ENCODE results near the gene RNF187. TPM values are rescaled to one million over a fixed set of nuclear protein-coding genes. Genes with fewer than 3 reads are reported as not detected.

The RNF187 gene
- total RNA-seq, 6 experiments from 2014 or later, result 110 to 143 (median 130) TPM

- peaks cover 10% of the 10 kb centered on the region for H3K4me1 Mint-ChIP-seq (ENCODE audit: low read depth)
- peak overlapping the region; percentile 80 for H3K4me3 Mint-ChIP-seq
- no peak overlapping the region for H3K27ac Mint-ChIP-seq
- no peaks in the 10 kb centered on the region for H3K9me3 Mint-ChIP-seq
- H3K36me3 Mint-ChIP-seq (ENCODE audit: low read depth), result no peaks in the 10 kb centered on the region
- TF ChIP-seq, protein P1, sequence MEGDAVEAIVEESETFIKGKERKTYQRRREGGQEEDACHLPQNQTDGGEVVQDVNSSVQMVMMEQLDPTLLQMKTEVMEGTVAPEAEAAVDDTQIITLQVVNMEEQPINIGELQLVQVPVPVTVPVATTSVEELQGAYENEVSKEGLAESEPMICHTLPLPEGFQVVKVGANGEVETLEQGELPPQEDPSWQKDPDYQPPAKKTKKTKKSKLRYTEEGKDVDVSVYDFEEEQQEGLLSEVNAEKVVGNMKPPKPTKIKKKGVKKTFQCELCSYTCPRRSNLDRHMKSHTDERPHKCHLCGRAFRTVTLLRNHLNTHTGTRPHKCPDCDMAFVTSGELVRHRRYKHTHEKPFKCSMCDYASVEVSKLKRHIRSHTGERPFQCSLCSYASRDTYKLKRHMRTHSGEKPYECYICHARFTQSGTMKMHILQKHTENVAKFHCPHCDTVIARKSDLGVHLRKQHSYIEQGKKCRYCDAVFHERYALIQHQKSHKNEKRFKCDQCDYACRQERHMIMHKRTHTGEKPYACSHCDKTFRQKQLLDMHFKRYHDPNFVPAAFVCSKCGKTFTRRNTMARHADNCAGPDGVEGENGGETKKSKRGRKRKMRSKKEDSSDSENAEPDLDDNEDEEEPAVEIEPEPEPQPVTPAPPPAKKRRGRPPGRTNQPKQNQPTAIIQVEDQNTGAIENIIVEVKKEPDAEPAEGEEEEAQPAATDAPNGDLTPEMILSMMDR (IDR thresholded peaks at IDR 0.05), result no peak
- no peak for DNase-seq
- H3K27me3 Mint-ChIP-seq (ENCODE audit: insufficient read depth), result peaks cover 42% of the 10 kb centered on the region
Measured at GRCh38 chr1:228445490-228445842, 41.7 kb upstream of the RNF187 start.

GRCh38 chr1:228445843-228446650, 41.1 kb upstream of the RNF187 start:
- Mint-ChIP-seq H3K27ac (no peak overlapping the region), H3K4me3 (peak overlapping the region; percentile 80), H3K27me3 (ENCODE audit: insufficient read depth) (peaks cover 36% of the 10 kb centered on the region), H3K4me1 (ENCODE audit: low read depth) (peaks cover 10% of the 10 kb centered on the region), H3K36me3 (ENCODE audit: low read depth) (no peaks in the 10 kb centered on the region), H3K9me3 (no peaks in the 10 kb centered on the region)
- TF ChIP-seq, protein P1 (IDR thresholded peaks at IDR 0.05), result no peak
- DNase-seq, result peak; percentile 23

- H3K27me3 Mint-ChIP-seq (ENCODE audit: insufficient read depth), result peaks cover 34% of the 10 kb centered on the region
- peaks cover 10% of the 10 kb centered on the region for H3K4me1 Mint-ChIP-seq (ENCODE audit: low read depth)
Measured at GRCh38 chr1:228446852-228447251, 40.3 kb upstream of the RNF187 start.

DNA sequence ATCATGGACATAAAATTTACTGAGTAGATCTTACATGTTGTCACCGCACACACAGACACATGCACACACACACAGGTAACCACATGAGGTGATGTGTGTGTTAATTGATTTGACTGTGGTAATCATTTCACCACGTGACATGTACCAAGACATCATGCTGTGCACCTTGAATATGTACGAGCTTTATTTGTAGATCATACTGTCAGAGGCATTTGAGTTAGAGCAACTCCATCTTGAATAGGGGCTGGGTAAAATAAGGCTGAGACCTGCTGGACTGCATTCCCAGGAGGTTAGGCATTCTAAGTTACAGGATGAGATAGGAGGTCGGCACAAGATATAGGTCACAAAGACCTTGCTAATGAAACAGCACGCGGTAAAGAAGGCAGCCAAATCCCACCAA, 38.8 kb upstream of the RNF187 start:
- Mint-ChIP-seq H3K4me1 (ENCODE audit: low read depth) (peaks cover 10% of the 10 kb centered on the region), H3K27me3 (ENCODE audit: insufficient read depth) (peaks cover 27% of the 10 kb centered on the region), H3K9me3 (no peaks in the 10 kb centered on the region), H3K27ac (no peak overlapping the region), H3K36me3 (ENCODE audit: low read depth) (no peaks in the 10 kb centered on the region), H3K4me3 (no peak overlapping the region)
- TF ChIP-seq, protein P1 (IDR thresholded peaks at IDR 0.05), result no peak
- DNase-seq, result no peak

More at GRCh38 chr1:228446852-228447251, 40.3 kb upstream of the RNF187 start:
- H3K36me3 Mint-ChIP-seq (ENCODE audit: low read depth), result no peaks in the 10 kb centered on the region
- no peaks in the 10 kb centered on the region for H3K9me3 Mint-ChIP-seq
- H3K4me3 Mint-ChIP-seq, result no peak overlapping the region
- no peak overlapping the region for H3K27ac Mint-ChIP-seq
- no peak for DNase-seq
- TF ChIP-seq, protein P1 (IDR thresholded peaks at IDR 0.05), result no peak

DNA sequence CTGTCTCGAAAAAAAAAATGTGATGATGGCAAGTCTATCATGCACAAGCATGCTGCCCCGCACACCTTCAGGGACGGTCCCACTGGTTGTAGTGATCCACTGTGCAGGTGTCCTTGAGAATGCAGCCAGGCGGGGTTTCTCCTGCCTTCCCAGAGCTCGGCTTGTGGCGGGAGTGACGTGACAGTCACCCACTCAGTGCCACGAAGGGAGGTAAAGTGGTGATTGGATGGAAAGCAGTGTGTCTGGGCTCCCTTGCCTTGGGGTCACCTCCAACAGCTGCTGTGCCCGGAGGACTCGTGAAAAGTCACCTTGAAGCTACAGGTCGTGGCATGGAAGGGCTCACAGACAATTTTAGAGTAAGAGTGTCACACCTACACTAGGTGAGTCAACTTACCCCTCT, 37.0 kb upstream of the RNF187 start:
- no peak for DNase-seq
- H3K4me3 Mint-ChIP-seq, result no peak overlapping the region
- peaks cover 11% of the 10 kb centered on the region for H3K27me3 Mint-ChIP-seq (ENCODE audit: insufficient read depth)
- no peaks in the 10 kb centered on the region; the same call in 1 of the 2 replicates for H3K36me3 Mint-ChIP-seq (ENCODE audit: low read depth)
- TF ChIP-seq, protein P1 (IDR thresholded peaks at IDR 0.05), result no peak
- H3K4me1 Mint-ChIP-seq (ENCODE audit: low read depth), result peaks cover 14% of the 10 kb centered on the region
- no peak overlapping the region for H3K27ac Mint-ChIP-seq
- no peaks in the 10 kb centered on the region for H3K9me3 Mint-ChIP-seq

Measured in HFFc6 (cell line).